Stomach smooth muscle (tissue), 2 donors: ENCODE results near the gene CLIC4.

Source experiments
- H3K27ac ChIP-seq: one replicate; pipeline ENCODE4 v1.7.0; 2013; ENCODE audit warnings: mild to moderate bottlenecking, low read length, inconsistent platforms
- H3K27me3 ChIP-seq, 2 donors: one replicate each; pipeline ENCODE4 v1.7.0; 2013; ENCODE audit warnings: low read length in 2 of 2; ENCODE audit not compliant: insufficient read depth in 2 of 2, control insufficient read depth in 1 of 2
- H3K36me3 ChIP-seq, 2 donors: one replicate each; pipeline ENCODE4 v1.7.0; 2013; ENCODE audit warnings: low read length in 2 of 2; ENCODE audit not compliant: control insufficient read depth in 2 of 2, insufficient read depth in 2 of 2
- H3K4me1 ChIP-seq: one replicate; pipeline ENCODE4 v1.7.0; 2013; ENCODE audit warnings: low read length; ENCODE audit not compliant: control insufficient read depth, insufficient read depth
- H3K4me3 ChIP-seq, 2 donors: one replicate each; pipeline ENCODE4 v1.7.0; 2013; ENCODE audit warnings: low read length in 2 of 2
- H3K9ac ChIP-seq, 2 donors: one replicate each; pipeline ENCODE4 v1.7.0; 2013; ENCODE audit warnings: low read length in 2 of 2, mild to moderate bottlenecking in 1 of 2
- H3K9me3 ChIP-seq, 2 donors: one replicate each; pipeline ENCODE4 v1.7.0; 2013; ENCODE audit warnings: low read length in 2 of 2; ENCODE audit not compliant: control insufficient read depth in 2 of 2
- donor health status: healthy.
- donor health status: Pancreatic carcinoma.

CLIC4 gene

GRCh38 chr1:24825174-24825573, 79.9 kb downstream of the CLIC4 start:
- H3K9ac ChIP-seq = no peak overlapping the region
- no peaks in the 10 kb centered on the region for H3K4me1 ChIP-seq
- H3K4me3 ChIP-seq = no peak overlapping the region
- H3K36me3 ChIP-seq = peaks cover 0 to 3% of the 10 kb centered on the region in 2 donors
- no peaks in the 10 kb centered on the region for H3K9me3 ChIP-seq
- no peaks in the 10 kb centered on the region for H3K27me3 ChIP-seq
- H3K27ac ChIP-seq = no peak overlapping the region

GRCh38 chr1:24826510-24826909, 81.3 kb downstream of the CLIC4 start:
- H3K4me3 ChIP-seq = no peak overlapping the region
- H3K36me3 ChIP-seq = peaks cover 0 to 3% of the 10 kb centered on the region in 2 donors
- H3K9ac ChIP-seq = no peak overlapping the region
- H3K27me3 ChIP-seq = no peaks in the 10 kb centered on the region
- no peaks in the 10 kb centered on the region for H3K9me3 ChIP-seq
- H3K27ac ChIP-seq = no peak overlapping the region
- no peaks in the 10 kb centered on the region for H3K4me1 ChIP-seq

GRCh38 chr1:24827379-24828135, 82.3 kb downstream of the CLIC4 start:
- no peaks in the 10 kb centered on the region for H3K4me1 ChIP-seq
- H3K9me3 ChIP-seq = no peaks in the 10 kb centered on the region
- no peak overlapping the region for H3K27ac ChIP-seq
- no peaks in the 10 kb centered on the region for H3K27me3 ChIP-seq
- no peak overlapping the region for H3K9ac ChIP-seq
- H3K36me3 ChIP-seq = peaks cover 0 to 3% of the 10 kb centered on the region in 2 donors
- H3K4me3 ChIP-seq = no peak overlapping the region

GRCh38 chr1:24828183-24828886, 83.1 kb downstream of the CLIC4 start:
- Histone ChIP-seq H3K27ac (no peak overlapping the region), H3K27me3 (no peaks in the 10 kb centered on the region), H3K4me3 (no peak overlapping the region), H3K4me1 (no peaks in the 10 kb centered on the region), H3K36me3 (peaks cover 0 to 3% of the 10 kb centered on the region in 2 donors), H3K9ac (no peak overlapping the region), H3K9me3 (no peaks in the 10 kb centered on the region)

- Histone ChIP-seq H3K9ac (no peak overlapping the region), H3K36me3 (peaks cover 0 to 3% of the 10 kb centered on the region in 2 donors), H3K27ac (no peak overlapping the region), H3K9me3 (no peaks in the 10 kb centered on the region), H3K27me3 (no peaks in the 10 kb centered on the region), H3K4me3 (no peak overlapping the region), H3K4me1 (no peaks in the 10 kb centered on the region)
Measured at GRCh38 chr1:24828887-24829192, 83.6 kb downstream of the CLIC4 start.

GRCh38 chr1:24830680-24831272, 85.5 kb downstream of the CLIC4 start:
- Histone ChIP-seq H3K9ac (no peak overlapping the region), H3K4me3 (no peak overlapping the region), H3K4me1 (no peaks in the 10 kb centered on the region), H3K9me3 (no peaks in the 10 kb centered on the region), H3K36me3 (peaks cover 0 to 3% of the 10 kb centered on the region in 2 donors), H3K27me3 (no peaks in the 10 kb centered on the region), H3K27ac (no peak overlapping the region)

GRCh38 chr1:24841593-24841992, 96.3 kb downstream of the CLIC4 start:
- no peak overlapping the region for H3K27ac ChIP-seq
- no peaks in the 10 kb centered on the region for H3K27me3 ChIP-seq
- H3K36me3 ChIP-seq = peaks cover 0 to 3% of the 10 kb centered on the region in 2 donors
- H3K4me3 ChIP-seq = no peak overlapping the region
- no peak overlapping the region for H3K9ac ChIP-seq
- H3K9me3 ChIP-seq = no peaks in the 10 kb centered on the region
- H3K4me1 ChIP-seq = no peaks in the 10 kb centered on the region

GRCh38 chr1:24846671-24847070, 101.4 kb downstream of the CLIC4 start:
- no peak overlapping the region for H3K27ac ChIP-seq
- H3K9me3 ChIP-seq = no peaks in the 10 kb centered on the region
- H3K4me3 ChIP-seq = no peak overlapping the region
- H3K36me3 ChIP-seq = no peaks in the 10 kb centered on the region
- no peak overlapping the region for H3K9ac ChIP-seq
- no peaks in the 10 kb centered on the region for H3K27me3 ChIP-seq
- peaks cover 11% of the 10 kb centered on the region for H3K4me1 ChIP-seq

GRCh38 chr1:24847995-24848881, 103.0 kb downstream of the CLIC4 start:
- Histone ChIP-seq H3K27me3 (no peaks in the 10 kb centered on the region), H3K27ac (peak overlapping the region; percentile 6), H3K4me1 (peaks cover 11% of the 10 kb centered on the region), H3K9ac (peak overlapping the region; percentile 36 to 43), H3K4me3 (peak overlapping the region; percentile 70 to 85), H3K9me3 (no peaks in the 10 kb centered on the region), H3K36me3 (no peaks in the 10 kb centered on the region)

- Histone ChIP-seq H3K27ac (no peak overlapping the region), H3K9ac (no peak overlapping the region), H3K4me3 (no peak overlapping the region), H3K36me3 (no peaks in the 10 kb centered on the region), H3K27me3 (no peaks in the 10 kb centered on the region), H3K4me1 (peaks cover 11% of the 10 kb centered on the region), H3K9me3 (no peaks in the 10 kb centered on the region)
Measured at GRCh38 chr1:24849672-24850295, 104.5 kb downstream of the CLIC4 start.
